Measurements from ENCODE around the gene SYNPR.

Gene SYNPR

DNA sequence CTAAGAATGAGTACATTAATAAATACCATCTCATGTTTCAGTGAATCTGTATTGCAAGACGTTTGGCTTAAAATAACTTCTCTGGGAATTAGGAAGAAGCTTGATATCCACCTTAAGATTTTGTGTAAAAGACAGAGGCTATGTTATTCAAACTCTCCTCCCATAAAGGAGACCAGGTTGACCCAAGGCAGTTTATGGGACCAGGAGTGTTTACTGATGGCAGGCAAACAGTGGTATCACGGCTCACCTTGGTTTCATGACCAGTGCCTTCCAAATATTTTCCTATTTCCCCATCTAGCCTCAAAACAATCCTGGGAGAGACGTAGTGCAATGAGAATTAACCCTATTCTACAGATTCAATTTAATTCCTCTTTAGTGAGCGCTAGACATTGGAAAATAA is 284.2 kb downstream of the SYNPR start:
- no peak for DNase-seq

DNA sequence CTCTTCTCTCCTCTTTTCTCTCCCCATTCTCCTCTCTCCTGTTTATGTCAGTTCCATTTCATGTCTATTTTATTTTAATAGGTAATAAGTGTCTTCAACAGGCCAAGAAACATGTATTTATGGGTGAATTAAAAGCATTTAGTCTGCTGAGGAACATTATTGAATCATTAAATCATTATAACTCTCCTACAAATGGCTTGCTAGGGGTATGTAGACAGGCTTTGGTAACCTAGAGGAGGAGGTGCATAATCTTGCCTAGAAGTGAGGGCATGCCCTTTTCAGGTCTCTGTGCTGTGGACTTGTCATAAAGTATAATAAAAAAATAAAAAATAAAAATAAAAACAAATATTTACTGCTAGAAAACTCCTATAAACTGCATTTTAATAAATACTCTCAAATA is 285.5 kb downstream of the SYNPR start:
- DNase-seq = no peak

DNA sequence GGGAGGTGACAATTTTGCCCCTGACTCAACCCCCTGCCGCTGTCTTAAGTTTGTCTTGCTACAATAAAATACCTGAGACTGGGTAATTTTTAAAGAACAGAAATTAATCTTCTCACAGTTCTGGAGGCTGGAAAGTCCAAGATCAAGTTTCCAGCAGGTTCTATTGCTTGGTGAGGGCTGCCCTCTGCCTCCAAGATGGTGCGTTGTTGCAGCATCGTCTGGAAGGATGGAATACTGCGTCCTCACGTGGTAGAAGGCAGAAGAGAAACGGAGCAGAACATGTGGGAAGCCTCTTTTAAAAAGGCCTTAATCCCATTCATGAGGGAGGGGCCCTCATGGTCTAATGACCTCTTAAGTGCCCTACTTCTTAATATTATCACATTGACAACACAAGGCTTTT is 287.1 kb downstream of the SYNPR start:
- DNase-seq = no peak

DNA sequence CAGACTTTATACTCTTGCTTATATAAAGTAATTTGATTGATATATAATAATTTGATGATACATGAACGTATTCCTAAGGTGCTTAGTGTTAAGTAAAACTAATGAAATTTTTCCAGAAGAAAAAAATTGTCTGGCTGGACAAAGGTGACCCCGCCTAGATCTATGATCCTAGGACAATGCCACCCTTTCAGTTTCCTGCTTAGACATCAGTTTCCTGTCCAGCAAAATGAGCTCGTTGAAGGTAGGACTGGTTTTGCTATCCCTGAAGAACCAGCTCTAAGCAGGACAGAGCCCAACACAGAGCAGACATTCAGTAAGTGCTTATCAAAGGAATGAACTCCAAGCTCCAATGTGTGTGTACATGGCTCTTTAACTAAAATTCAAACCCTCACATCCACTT is 293.6 kb downstream of the SYNPR start:
- DNase-seq = no peak

DNA sequence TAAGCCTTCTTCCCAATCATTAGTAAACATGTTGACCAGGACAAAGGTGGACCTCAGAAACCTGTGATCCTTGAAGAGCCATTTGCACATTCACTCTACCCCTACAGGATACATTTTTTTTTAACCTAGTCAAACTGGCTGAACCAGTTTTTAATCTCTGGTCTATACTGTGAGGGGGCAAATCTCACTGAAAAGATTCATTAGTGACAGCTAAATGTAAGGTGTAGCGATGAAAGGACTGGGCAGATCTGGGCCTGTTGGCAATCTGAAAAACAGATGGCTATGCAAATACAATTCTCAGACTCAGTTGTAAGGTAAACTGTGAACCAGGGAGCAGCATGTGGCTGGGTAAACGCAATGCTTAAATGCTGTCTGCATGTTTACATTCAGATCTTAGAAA is 298.7 kb downstream of the SYNPR start:
- DNase-seq = no peak

DNA sequence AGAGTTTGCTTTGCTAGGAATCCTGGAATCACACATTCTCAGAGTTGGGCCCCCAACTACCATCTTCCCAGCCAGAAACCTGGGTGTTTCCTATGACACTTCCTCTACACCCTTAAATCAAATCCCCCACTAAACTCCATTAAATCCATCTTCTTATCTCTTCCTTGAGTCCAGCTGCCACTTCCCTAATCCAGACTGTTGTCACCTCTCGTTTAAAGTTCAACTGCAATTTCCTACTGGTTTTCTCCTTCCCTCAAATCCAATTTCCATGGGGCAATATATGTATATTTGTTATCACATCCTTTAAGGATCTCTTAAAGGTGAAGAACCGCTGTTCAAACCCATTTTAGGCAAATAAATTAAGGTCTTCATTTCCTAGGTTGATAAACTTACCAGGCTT is 300.8 kb downstream of the SYNPR start:
- DNase-seq = no peak

DNA sequence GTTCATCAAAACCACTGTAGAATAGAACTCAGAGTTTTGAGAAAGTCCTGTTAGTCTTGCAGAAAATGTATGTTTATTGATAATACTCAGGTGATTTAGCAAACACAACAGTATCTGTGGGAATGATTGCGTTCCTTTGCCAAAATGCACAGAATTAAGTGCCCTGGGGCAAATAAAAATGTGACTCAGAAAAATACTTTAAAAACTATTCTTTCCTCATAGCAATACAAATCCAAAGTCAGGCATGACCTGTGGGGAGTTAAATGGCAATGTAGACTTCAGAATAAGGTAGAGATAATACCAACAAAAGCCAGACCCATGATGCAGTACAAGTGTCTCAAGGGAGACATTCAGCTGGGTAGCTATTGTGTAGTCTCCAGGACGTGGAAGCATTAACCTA is 302.0 kb downstream of the SYNPR start:
- DNase-seq = no peak

DNA sequence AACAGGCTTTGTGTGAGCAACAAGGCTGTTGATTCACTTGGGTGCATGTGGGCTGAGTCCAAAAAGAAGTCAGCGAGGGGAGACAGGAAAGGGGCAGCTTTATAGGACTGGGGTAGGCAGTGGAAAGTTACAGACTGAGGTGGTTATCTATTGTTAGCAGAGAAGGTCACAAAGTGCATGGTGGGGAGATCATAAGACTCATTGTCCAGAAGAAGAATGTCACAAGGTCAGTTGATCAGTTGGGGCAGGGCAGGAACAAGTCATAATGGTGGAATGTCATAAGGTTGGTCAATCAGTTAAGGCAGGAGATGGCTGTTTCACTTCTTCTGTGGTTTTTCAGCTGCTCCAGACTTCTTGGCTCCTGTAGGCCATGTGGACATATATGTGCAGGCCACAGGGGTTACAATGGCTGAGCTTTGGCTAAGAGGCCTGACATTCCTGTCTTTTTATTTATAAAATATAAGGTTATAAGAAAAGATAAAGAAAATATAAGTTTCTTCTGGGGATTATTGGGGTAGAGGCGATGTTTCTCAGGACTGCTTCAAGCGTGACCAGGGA is 304.9 kb downstream of the SYNPR start:
- DNase-seq = no peak

DNA sequence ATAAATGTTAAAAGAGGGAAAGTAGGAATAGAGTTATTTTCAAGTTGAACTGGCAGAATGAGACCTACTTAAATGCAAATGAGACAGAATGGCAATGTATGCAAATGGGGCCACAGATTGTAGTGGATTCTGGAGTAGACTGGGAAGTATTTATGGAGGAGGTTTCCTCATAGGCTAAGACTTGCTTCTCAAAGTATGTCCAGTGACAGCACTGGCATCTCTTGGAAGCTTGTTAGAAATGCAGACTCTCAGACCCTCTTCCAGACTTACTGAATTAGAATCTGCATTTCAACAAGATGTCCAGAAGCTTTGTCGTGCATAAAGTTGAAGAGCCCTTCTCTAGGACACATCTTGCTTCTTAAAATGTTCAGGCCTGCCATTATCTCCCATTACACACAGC is 306.6 kb downstream of the SYNPR start:
- no peak for DNase-seq

DNA sequence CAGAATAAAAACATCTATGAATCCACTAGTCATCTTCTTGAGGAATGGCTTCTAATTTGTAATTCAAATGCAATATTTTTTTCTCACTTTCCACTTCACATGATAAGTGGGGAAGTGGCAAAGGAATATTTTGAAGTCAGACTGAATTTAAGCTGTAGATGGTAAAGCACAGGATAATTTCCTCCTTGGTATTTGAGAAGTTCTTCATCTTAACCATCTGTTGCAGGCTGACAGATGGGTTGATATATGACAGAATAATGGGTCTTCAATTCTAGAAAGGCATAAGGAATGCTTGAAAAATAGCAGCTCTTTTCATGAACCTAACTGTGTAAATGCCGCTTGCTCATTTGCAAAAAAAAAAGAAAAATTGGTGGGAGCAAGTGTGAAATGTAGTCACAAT is 307.8 kb downstream of the SYNPR start:
- no peak for DNase-seq

DNA sequence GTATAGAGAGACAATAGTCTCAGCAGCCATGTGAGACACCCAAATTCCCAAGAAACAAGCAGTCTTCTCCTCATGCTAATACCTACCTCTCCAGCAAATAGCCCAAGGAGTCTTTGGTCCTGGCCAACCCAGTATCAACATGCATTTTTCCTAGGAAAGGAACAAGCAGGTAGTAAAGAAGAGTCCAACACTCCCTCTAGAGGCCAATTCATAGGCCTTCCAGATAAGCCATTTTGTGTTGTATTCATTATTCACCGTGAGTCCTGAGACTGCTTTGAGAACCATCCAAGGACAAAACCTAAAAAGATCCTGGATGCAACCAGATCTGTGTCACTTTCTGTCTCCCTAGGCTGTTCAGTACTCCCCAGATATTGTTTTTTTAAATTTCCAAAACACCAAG is 310.8 kb downstream of the SYNPR start:
- DNase-seq = no peak

DNA sequence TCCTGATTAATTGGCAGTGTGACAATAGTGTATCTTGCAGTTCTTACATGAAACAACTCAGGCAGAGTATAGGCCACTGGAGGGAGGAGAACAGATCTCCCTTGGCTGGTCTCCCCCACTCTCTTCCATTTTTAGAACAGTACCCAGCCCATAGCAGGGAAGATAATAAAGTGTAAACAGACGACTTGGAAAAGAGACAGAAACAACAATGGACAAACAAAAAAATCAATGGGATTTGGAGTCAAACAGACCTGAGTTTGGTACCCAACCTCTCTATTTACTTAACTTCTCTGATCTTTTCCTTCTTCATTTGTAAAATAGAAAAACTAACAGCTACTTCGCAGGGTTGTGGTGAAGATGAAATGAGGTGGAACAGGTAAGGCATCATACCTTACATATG is 315.7 kb downstream of the SYNPR start:
- no peak for DNase-seq

DNA sequence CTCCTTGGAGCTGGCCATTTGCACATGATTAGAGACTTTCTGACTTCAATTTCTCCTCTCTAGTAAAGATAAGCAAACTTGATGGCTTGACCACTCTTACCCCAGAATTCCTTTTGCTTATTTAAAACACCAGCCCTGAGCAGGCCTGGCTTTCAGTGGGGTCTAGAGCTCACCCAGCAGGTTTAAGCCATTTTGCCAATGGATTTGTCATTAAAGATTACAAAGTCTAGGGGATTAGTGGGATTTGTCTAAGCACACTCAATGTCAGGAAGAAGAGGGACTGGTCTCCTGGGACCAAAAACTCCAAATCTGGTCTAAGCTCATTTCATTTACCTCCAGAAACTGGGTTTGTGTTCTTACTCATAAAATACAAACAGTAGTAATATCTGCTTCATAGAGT is 317.1 kb downstream of the SYNPR start:
- no peak for DNase-seq

DNA sequence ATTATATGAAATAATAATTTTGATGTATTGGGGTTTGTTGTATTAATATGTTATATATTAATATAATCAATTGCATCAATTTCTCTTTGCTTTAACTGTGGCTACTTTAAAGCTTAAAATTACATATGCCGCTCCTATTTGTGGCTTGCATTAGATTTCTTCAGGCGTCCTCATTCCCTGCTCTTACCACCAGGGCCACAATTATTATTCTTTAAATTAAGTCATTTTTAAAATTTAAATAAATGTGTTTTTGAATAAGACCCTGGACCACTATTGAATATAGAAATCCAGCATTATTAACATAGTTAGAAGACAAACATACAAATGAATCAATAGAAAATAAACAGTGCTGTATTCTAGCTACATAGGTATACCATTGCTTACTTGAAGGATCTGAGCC is 318.9 kb downstream of the SYNPR start:
- DNase-seq = no peak

DNA sequence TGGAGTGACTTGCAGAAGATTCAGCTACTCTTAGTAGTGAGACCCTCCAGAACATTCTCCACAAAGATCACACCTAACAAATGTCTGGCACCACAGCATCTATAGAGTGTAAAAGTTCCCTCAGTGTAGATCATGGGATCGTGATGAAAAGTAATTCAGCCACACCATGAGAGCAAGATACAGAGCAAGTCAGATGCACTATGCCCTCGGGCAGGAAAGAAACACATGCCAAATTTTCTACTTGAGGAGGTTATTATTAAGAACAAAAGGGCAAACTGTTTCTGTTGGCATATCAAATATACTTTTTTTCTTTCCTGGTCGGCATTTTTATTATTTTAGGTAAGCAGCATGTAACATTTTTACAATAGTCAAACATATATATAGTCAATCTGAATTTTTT is 329.6 kb downstream of the SYNPR start:
- no peak for DNase-seq

DNA sequence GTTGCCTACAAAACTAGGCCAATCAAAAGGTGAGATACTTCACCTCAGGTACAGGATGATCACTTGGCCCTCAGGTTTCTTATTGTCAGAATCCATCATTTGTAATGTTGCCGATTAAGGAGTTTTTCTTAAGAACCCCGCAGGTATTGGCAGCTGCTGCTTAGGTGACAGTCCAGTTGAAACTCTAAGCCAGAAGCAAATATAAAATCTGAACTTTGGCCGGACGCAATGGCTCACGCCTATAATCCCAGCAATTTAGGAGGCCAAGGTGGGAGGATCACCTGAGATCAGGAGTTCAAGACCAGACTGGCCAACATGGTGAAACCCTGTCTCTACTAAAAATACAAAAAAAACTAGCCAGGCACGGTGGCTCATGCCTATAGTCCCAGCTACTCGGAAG is 331.3 kb downstream of the SYNPR start:
- no peak for DNase-seq

DNA sequence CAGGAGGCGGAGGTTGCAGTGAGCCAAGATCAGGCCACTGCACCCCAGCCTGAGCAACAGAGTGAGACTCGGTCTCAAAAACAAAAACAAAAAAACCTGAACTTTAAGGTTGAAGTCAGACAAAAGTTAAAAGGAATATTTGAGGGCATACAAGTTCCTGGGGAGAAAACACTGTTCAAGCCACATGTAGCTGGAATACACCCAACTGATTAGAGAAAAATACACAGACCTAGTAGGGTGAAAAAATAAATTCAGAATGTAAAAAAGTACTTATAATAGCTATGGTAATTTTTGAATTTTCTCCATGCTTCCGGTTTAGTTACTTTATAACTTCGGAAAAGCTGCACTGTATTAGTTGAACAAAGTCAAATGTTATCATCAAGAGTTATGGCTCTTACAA is 331.7 kb downstream of the SYNPR start:
- no peak for DNase-seq

DNA sequence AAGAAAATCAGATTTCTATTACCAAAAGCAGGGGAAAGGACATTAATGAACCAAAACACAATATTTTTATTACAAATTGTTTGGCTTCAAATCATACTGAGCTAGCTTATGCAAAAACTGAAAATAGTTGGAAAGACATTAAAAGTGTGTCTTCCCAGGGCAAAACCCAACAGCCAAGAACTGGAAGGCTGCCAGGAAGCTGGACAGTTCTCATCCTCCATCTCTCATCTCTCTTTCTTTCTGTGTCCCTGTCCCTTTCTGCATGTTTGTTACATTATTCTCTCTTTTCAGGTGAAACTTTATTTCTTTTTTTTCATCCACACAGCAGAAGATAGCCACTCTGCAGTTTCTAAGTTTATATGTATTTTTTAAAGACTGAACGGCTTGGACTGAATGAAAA is 333.3 kb downstream of the SYNPR start:
- no peak for DNase-seq

DNA sequence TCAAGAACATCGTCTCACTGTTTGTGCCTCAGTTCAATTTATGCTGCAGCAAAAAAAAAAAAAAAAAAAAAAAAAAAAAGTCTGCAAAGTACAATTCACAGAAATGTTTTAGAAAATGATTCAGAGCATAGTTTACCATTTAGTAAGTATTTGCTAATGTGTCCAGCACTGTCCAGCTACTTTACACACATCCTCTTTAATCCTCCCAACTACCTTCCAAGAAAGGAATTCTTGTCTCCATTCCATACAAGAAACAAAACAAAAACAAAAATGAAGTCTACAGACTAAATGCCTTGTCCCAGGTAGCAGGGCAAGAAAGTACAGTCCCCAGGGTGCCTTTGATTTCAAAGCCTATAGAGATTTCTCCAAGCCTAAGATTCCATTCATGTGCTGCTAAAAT is 335.5 kb downstream of the SYNPR start:
- DNase-seq = no peak

DNA sequence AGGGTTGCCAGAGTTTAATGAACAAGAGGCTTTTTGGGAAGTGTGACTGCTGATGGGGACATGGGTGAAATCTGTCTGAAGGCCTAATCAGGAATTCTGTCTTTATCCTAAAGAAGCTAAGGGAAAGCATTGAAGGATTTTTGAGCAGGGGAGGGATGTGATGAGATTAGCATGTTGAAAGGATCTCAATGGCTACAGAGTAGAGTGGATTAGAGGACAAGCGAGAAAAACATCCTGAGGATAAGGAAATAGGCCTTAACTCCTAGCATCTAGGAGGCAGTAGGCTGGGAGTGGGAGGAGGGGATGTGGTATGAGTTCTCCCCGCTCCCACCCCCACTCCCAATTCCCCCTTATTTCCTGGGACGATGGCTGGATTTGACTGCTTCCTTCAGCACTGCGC is 339.3 kb downstream of the SYNPR start:
- no peak for DNase-seq

DNA sequence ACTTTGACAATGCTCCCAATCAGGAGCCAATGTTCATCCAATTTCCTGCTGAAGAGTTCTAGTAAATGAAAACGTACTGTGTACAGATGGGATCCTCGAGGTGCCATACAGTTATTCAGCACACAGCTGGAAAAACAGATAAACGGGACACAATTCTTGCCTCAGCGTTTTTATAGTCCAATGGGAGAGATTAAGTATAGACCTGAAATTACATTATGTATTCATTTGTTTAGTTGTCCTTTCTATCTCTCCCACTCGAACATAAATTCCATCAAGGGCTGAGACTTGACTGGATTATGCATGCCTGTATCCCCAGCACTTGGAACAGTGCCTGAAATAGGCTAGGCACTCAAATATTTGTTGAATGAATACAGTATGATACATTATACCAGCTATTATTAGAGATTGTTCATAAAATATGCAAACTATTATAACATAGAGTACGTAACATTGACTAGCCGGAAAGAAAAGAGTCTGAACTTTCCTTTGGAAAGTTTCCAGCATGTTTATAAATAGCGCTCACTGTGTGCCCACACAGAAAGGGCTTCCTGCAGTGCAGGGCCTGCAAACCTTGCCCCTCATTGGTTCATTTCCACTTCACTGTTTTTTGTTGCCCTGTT is 346.9 kb downstream of the SYNPR start:
- no peak for DNase-seq

DNA sequence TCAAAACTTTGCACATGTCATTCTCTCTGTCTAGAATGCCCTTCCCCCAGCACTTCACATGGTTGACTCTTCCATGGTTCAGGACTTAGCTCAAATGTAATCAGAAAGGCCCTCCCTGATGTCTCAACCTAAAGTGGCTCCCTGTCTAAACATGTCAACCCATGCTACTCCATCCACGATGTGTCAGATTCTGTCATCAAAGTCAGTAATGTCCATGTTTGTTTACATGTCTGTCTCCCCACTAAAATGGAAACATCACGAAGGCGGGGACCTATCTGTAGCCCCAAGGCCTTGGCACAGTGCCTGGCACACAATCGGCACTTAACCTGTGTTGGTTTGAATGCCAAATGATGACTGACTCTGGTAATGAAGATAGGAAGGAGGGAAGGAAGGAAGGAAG is 353.6 kb downstream of the SYNPR start:
- DNase-seq = no peak

DNA sequence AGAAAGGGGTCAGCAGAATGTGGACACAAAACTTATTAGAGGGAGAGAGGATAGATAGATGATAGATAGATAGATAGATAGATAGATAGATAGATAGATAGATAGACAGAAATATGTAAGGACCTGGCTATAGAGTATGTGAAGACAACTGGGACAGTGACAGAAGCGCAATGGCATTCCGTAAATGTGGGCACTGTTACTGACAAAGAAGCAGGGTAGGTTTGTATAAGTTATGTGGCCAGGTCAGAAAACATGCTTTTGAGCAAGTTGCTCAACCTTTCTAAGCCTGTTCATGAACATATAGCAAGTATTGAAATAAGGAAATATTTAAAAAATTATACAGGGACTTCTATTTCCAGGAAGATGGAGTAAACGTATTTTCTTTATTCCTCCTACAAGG is 357.1 kb downstream of the SYNPR start:
- no peak for DNase-seq

DNA sequence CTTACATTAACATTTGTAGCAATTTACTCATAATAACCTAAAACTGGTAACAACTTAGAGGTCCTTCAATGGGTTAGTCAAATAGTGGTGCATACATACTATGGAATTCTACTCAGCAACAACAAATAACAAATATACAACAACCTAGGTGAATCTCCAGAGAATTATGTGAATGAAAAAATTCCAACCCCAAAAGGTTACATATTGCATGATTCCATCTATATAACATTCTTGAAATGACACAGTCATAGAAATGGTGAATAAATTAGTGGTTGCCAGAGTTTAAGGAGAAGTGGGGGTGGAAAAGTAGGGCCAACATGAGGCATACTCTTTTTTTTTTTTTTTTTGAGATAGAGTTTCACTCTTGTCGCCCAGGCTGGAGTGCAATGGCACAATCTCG is 361.7 kb downstream of the SYNPR start:
- DNase-seq = no peak

DNA sequence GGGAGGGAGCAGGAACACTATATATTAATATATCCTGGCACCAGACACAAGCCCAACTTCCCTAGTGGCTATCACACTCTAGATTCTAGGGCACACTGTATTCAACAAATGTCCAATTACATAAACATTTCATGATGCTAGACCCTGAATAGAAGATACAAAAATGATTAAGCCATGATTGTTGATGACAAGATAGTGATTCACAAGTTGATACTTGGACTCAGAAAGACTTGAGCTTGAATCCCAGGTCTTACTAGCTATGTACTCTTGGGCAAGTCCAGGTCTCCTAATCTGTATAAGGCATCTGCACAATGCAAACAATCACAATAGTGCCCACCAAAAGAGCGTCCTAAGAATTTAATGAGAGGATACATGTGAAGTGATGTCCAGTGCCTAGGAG is 364.4 kb downstream of the SYNPR start:
- DNase-seq = no peak
